ENCODE measurements around the gene TACR1.
"Not testable (repeated sequence)": the region's sequence is repeated elsewhere in the genome, so short reads cannot be mapped to it uniquely, and the experiment has no call there.

TACR1 gene, protein sequence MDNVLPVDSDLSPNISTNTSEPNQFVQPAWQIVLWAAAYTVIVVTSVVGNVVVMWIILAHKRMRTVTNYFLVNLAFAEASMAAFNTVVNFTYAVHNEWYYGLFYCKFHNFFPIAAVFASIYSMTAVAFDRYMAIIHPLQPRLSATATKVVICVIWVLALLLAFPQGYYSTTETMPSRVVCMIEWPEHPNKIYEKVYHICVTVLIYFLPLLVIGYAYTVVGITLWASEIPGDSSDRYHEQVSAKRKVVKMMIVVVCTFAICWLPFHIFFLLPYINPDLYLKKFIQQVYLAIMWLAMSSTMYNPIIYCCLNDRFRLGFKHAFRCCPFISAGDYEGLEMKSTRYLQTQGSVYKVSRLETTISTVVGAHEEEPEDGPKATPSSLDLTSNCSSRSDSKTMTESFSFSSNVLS

GRCh38 chr2:75199428-75200011 lies at the start of gene TACR1:
Gene TACR1, minus strand, starts transcription at chr2:75199520. Its CDS starts 586 bp downstream, at chr2:75198934.
- DNase-seq: peak; percentile 90

DNA sequence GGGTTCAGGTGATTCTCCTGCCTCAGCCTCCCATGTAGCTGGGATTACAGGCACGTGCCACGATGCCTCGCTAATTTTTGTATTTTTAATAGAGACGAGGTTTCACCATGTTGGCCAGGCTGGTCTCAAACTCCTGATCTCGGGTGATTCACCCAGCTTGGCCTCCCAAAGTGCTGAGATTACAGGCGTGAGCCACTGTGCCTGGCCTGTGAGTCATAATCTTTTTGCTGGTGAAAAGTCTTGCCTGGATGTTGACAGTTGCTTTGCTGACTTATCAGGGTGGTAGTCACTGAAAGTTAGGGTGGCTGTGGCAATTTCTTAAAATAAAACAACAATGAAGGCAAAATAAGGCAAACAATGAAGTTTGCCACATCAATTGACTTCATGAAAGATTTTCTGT lies 49.3 kb upstream of the TACR1 start:
- DNase-seq: not testable (repeated sequence)

GRCh38 chr2:75246441-75247167 lies 47.3 kb upstream of the TACR1 start:
- no peak for DNase-seq

DNA sequence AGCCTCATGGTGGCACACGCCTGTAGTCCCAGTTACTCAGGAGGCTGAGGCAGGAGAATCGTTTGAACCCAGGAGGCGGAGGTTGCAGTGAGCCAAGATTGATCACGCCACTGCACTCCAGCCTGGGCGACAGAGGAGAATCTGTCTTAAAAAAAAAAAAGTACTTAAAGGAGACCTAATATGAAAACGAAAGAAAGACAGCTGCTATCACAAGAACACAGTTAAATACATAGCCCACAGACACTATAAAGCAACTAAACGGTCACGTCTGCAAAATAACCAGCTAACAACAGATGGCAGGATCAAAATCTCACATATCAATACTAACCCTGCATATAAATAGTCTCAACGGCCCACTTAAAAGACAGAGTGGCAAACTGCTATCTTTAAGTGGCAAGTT lies 43.9 kb upstream of the TACR1 start:
- DNase-seq: no peak

DNA sequence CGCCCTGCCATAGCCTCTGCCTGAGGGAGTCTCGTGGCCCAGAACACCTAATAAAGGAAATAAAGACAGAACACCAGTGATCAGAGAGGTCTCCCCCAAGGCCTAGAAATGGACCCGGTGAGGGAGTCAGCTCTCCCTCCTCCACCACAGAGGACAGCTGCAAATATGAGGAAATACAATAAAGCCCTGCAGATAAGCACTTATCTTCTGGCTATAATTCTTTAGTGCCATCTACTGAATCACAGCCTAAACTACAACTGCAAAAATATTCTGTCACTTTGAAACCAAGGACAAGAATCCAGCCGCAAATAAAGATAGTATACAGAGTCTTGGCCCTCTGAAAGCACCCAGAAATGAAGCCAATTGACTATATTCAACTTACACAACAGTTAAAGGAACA lies 42.4 kb upstream of the TACR1 start:
- peak; percentile 71 for DNase-seq

GRCh38 chr2:75238670-75239330 lies 39.5 kb upstream of the TACR1 start:
- no peak for DNase-seq

DNA sequence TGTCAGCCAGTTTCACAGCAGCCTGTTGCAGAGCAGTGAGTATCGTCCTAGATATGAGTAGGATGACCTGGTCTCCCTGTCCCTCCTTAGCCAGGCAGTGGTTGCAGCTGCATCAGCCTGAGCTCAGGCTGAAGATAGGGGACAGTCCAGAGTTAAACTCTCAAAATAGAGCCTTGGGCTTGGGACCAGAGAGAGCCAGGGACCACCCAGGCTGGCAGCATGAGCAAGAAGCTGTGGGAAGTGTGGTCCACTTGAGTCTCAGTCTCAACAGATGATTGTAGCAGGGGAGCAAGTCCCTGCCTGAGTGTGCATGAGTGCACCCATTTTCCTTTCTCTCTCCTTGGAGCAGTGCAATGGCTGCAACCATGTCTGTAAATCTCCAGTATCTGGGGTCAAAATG lies 38.0 kb upstream of the TACR1 start:
- DNase-seq: no peak

DNA sequence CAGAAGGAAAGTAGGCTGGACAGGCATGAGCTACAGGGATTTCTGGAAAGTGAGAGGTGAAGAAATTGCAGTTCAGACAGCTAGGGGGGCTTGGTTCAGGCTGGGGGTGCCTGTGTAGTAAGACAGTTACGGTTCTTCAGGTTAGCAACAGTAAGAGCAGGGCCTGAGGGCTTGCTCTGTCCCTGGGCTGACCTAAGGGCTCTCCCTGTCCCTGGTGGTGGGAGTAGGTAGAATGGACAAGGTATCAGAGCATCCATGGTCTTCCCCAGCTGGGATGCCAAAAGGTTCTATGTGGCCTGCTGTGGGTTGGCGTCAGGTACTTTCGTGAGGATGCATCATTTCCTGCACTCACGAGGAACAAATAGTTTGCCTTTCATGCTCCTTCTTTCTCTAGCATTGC lies 34.6 kb upstream of the TACR1 start:
- peak; percentile 5 for DNase-seq

DNA sequence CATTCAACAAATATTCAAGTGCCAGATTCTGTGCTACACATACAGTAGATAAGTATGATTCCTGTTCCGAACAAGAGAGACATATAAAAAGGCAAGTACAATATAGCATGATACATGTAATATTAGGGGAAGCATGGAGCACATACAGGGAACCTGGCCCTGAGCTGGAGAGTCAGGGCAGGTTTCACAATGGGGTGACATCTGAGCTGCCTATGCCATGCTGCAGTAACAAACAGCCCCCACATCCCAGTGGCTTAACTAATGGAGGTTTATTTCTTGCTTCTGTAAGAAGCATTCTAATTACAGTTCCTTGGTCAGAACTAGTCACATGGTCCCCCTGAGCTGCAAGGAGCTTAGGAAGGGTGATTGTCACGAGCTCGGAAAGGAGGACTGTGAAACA lies 27.3 kb upstream of the TACR1 start:
- DNase-seq: no peak

- DNase-seq: no peak
These were observed 26.8 kb upstream of the TACR1 start for GRCh38 chr2:75226099-75226498.

GRCh38 chr2:75224636-75225094 lies 25.3 kb upstream of the TACR1 start:
- peak; percentile 95 for DNase-seq

DNA sequence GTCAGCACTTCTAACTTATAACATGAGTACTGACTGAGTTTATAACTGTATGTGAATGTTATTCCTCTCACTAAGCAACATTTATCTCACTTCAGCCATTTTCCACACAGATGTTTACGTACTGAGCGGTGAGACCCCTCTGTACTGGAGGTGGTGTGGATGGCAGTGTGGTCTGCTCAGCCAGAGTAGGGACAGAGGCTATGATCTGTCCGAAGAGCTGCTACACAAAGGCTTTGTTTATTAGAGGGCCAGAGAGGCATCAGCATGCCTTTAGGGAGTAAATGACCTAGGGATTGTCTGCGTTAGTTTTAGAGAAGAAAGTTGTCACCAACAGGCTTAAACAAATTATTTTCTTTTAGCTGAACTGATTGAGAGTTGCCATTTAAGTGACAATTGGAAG lies 23.2 kb upstream of the TACR1 start:
- no peak for DNase-seq

DNA sequence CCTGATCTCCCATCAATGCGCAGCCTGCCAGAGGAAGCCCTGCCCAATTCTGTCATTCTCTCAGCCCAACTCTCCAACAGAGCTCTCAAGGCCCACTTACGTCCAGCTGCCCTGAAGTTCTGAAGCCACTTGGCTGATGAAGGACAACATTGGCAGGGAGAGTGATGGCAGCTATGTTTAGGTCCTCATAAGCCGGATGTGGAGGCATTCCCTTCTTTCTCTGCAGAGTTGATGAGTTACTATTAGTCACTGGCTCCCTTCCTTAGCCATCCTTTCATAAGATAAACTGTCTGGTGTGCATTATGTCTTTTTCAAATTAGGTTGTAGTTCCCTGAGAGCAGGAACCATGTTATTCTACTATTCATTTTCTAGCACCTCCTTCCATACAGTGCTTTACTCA lies 22.5 kb upstream of the TACR1 start:
- DNase-seq: peak; percentile 37

- DNase-seq: not testable (repeated sequence)
These were observed 19.9 kb upstream of the TACR1 start for GRCh38 chr2:75219213-75219612.

DNA sequence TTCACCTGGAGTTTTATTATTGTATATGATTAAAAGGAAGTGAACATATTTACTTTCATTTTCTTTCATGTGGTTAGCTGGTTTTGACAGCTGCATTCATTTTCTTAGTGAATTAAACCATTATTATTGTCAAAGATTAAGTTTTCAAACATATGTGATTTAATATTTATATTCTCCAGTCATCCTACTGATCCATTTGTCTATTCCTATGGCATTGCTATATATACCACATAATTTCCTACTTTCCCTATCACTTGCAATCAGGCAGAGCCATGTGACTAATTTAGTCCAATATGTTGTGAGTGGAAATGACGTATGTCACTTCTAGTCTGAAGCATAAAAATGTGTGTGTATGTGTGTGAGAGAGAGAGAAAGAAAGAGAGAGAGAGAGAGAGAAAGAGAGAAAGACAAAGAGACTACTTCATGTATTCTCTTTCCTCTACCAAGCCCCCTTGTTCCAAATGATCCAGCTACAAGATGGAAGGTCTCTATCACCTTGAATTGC lies 12.0 kb upstream of the TACR1 start:
- no peak for DNase-seq

DNA sequence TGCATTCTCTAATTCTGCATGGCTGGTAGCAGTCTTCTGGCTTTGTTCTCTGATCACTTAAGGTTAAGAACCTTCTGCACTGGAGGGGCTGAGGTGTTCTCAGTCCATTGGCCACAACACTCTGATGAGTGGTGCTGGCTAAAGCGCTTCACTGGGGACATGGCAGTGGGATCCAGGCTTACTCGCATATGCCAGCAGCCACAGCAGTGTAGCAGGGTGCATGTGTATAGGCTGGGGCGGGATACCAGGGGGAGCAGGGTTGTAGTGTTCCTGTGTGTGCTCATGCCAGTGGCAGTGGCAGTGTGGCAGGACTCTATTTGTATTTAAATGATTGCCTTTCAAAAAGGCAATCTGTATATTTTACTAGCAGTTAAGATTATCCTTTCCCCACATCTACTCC lies 11.1 kb upstream of the TACR1 start:
- DNase-seq: no peak

DNA sequence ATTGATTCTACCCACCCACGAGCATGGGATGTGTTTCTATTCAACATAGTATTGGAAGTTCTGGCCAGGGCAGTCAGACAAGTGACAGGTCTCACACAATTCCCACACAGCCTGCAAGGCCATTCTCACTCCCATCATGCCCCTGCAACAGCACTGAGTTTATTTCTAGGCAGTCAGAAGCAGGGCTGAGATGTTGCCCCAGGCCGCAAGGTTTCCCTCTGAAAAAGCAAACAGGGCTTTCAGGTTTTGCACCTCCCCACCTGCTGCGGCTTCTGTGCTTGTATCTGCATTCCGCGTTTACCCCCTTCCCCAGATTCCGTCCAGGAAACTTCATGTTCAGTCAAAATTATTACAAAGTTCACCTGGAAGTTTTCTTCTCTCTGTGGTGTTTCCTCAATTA lies 9.4 kb upstream of the TACR1 start:
- no peak for DNase-seq

DNA sequence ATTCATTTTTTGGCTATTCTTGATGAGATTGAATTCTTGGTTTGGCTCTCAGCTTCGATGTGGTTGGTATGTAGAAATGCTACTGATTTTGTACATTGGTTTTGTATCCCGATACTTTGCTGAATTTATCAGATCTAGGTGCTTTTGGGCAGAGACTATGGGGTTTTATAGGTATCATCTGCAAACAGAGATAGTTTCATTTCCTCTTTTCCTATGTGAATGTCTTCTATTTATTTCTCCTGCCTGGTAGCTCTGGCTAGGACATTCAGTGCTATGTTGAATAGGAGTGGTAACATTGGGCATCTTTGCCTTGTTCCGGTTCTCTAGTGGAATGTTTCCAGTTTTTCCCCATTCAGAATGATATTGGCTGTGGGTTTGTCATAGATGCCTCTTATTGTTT lies 5.5 kb upstream of the TACR1 start:
- no peak for DNase-seq

- peak; percentile 45 for DNase-seq
These were observed 3.0 kb upstream of the TACR1 start for GRCh38 chr2:75202359-75202758.

- DNase-seq: peak; percentile 83
These were observed 1.1 kb upstream of the TACR1 start for GRCh38 chr2:75200140-75201096.

- no peak for DNase-seq
These were observed 4.1 kb downstream of the TACR1 start for GRCh38 chr2:75195076-75195691.

Data from DMS53 (cell line).